Stimulated activated effector memory CD8-positive, alpha-beta T cell treated with anti-CD3 and anti-CD28 coated beads, Interleukin-12 subunit alpha, Interleukin-12 subunit beta, amount 100 ng/mL, for 72 hours (primary cell): ENCODE results near the gene RPS16.

Experiments used
- ATAC-seq: fragments of 150-1000 bp; cut with Tn5 transposase; 2 replicates; pipeline ENCODE4 v1.10.0; 2021
- DNase-seq, 2 donors: peaks; one replicate each; pipeline ENCODE4 v3.0.0; 2021 to 2022; ENCODE audit warnings: low spot score in 2 of 2
- H3K27ac Mint-ChIP-seq: one replicate; pipeline ENCODE4 v1.8.0; 2022; ENCODE audit warnings: mild to moderate bottlenecking, mixed read lengths
- H3K36me3 Mint-ChIP-seq: one replicate; pipeline ENCODE4 v1.8.0; 2022; ENCODE audit warnings: mild to moderate bottlenecking, mixed read lengths
- H3K4me1 Mint-ChIP-seq: one replicate; pipeline ENCODE4 v1.8.0; 2022; ENCODE audit warnings: mixed read lengths
- H3K4me3 Mint-ChIP-seq: one replicate; pipeline ENCODE4 v1.8.0; 2022; ENCODE audit warnings: mild to moderate bottlenecking, mixed read lengths
- H3K9me3 Mint-ChIP-seq: one replicate; pipeline ENCODE4 v1.8.0; 2022; ENCODE audit warnings: mixed read lengths

RPS16 gene

GRCh38 chr19:39433480-39434079 is 2.2 kb downstream of the RPS16 start:
- peak overlapping the region; percentile 100 for H3K27ac Mint-ChIP-seq
- H3K9me3 Mint-ChIP-seq = no peaks in the 10 kb centered on the region
- H3K4me3 Mint-ChIP-seq = peak overlapping the region; percentile 100
- ATAC-seq (no peak), DNase-seq (no peak)
- peaks cover 73% of the 10 kb centered on the region for H3K36me3 Mint-ChIP-seq
- peaks cover 59% of the 10 kb centered on the region for H3K4me1 Mint-ChIP-seq

- DNase-seq = no peak
- Mint-ChIP-seq H3K9me3 (no peaks in the 10 kb centered on the region), H3K4me1 (peaks cover 59% of the 10 kb centered on the region), H3K27ac (peak overlapping the region; percentile 100), H3K36me3 (peaks cover 73% of the 10 kb centered on the region), H3K4me3 (peak overlapping the region; percentile 28)
- no peak for ATAC-seq
Observed at GRCh38 chr19:39432677-39433025, 3.1 kb downstream of the RPS16 start.

- peak overlapping the region; percentile 97 for H3K27ac Mint-ChIP-seq
- ATAC-seq (peak; percentile 85), DNase-seq (peak in 1 of 2 donors; percentile 89)
- peaks cover 60% of the 10 kb centered on the region for H3K36me3 Mint-ChIP-seq
- peak overlapping the region; percentile 63 for H3K4me3 Mint-ChIP-seq
- H3K9me3 Mint-ChIP-seq = no peaks in the 10 kb centered on the region
- H3K4me1 Mint-ChIP-seq = peaks cover 53% of the 10 kb centered on the region
Observed at GRCh38 chr19:39430675-39431593, 4.8 kb downstream of the RPS16 start.

GRCh38 chr19:39428283-39429112 is 7.3 kb downstream of the RPS16 start:
- Mint-ChIP-seq H3K4me1 (peaks cover 33% of the 10 kb centered on the region), H3K4me3 (no peak overlapping the region), H3K36me3 (peaks cover 48% of the 10 kb centered on the region), H3K27ac (no peak overlapping the region), H3K9me3 (no peaks in the 10 kb centered on the region)
- no peak for DNase-seq
- no peak for ATAC-seq

- no peak for ATAC-seq
- Mint-ChIP-seq H3K4me1 (peaks cover 25% of the 10 kb centered on the region), H3K9me3 (no peaks in the 10 kb centered on the region), H3K4me3 (no peak overlapping the region), H3K27ac (no peak overlapping the region), H3K36me3 (peaks cover 48% of the 10 kb centered on the region)
- no peak for DNase-seq
Observed at GRCh38 chr19:39427707-39428106, 8.0 kb downstream of the RPS16 start.

GRCh38 chr19:39426170-39426569 is 9.6 kb downstream of the RPS16 start:
- Mint-ChIP-seq H3K9me3 (no peaks in the 10 kb centered on the region), H3K4me1 (peaks cover 18% of the 10 kb centered on the region), H3K36me3 (peaks cover 47% of the 10 kb centered on the region), H3K27ac (peak overlapping the region; percentile 0), H3K4me3 (no peak overlapping the region)
- ATAC-seq (no peak), DNase-seq (no peak)

GRCh38 chr19:39425744-39426143 is 10.0 kb downstream of the RPS16 start:
- DNase-seq (no peak), ATAC-seq (no peak)
- Mint-ChIP-seq H3K27ac (peak overlapping the region; percentile 0), H3K36me3 (peaks cover 44% of the 10 kb centered on the region), H3K4me3 (no peak overlapping the region), H3K4me1 (peaks cover 13% of the 10 kb centered on the region), H3K9me3 (no peaks in the 10 kb centered on the region)

GRCh38 chr19:39424934-39425333 is 10.8 kb downstream of the RPS16 start:
- H3K27ac Mint-ChIP-seq = no peak overlapping the region
- H3K36me3 Mint-ChIP-seq = peaks cover 36% of the 10 kb centered on the region
- no peak for ATAC-seq
- DNase-seq = no peak
- H3K9me3 Mint-ChIP-seq = no peaks in the 10 kb centered on the region
- H3K4me3 Mint-ChIP-seq = no peak overlapping the region
- peaks cover 7% of the 10 kb centered on the region for H3K4me1 Mint-ChIP-seq

GRCh38 chr19:39423258-39424086 is 12.3 kb downstream of the RPS16 start:
- peak; percentile 16 for ATAC-seq
- no peak overlapping the region for H3K4me3 Mint-ChIP-seq
- DNase-seq = no peak
- peaks cover 7% of the 10 kb centered on the region for H3K4me1 Mint-ChIP-seq
- H3K36me3 Mint-ChIP-seq = peaks cover 50% of the 10 kb centered on the region
- no peaks in the 10 kb centered on the region for H3K9me3 Mint-ChIP-seq
- peak overlapping the region; percentile 68 for H3K27ac Mint-ChIP-seq

GRCh38 chr19:39422020-39422419 is 13.7 kb downstream of the RPS16 start:
- ATAC-seq (no peak), DNase-seq (no peak)
- Mint-ChIP-seq H3K4me1 (peaks cover 7% of the 10 kb centered on the region), H3K27ac (no peak overlapping the region), H3K9me3 (no peaks in the 10 kb centered on the region), H3K4me3 (no peak overlapping the region), H3K36me3 (peaks cover 65% of the 10 kb centered on the region)

- no peak for DNase-seq
Observed at GRCh38 chr19:39420769-39421168, 15.0 kb downstream of the RPS16 start.

GRCh38 chr19:39419003-39419402 is 16.7 kb downstream of the RPS16 start:
- Mint-ChIP-seq H3K9me3 (no peaks in the 10 kb centered on the region), H3K27ac (no peak overlapping the region), H3K4me1 (peaks cover 15% of the 10 kb centered on the region), H3K4me3 (no peak overlapping the region), H3K36me3 (peaks cover 69% of the 10 kb centered on the region)
- DNase-seq (no peak), ATAC-seq (no peak)

More at GRCh38 chr19:39420769-39421168, 15.0 kb downstream of the RPS16 start:
- H3K9me3 Mint-ChIP-seq = no peaks in the 10 kb centered on the region
- H3K27ac Mint-ChIP-seq = no peak overlapping the region
- peaks cover 65% of the 10 kb centered on the region for H3K36me3 Mint-ChIP-seq
- H3K4me1 Mint-ChIP-seq = no peaks in the 10 kb centered on the region
- H3K4me3 Mint-ChIP-seq = no peak overlapping the region
- ATAC-seq = no peak

GRCh38 chr19:39417463-39418181 is 18.1 kb downstream of the RPS16 start:
- H3K4me3 Mint-ChIP-seq = no peak overlapping the region
- no peak overlapping the region for H3K27ac Mint-ChIP-seq

More at GRCh38 chr19:39417463-39418181, 18.1 kb downstream of the RPS16 start:
- Mint-ChIP-seq H3K9me3 (no peaks in the 10 kb centered on the region), H3K4me1 (peaks cover 20% of the 10 kb centered on the region), H3K36me3 (peaks cover 61% of the 10 kb centered on the region)
- ATAC-seq = no peak
- no peak for DNase-seq
